ENCODE measurements around the gene HTRA3.

- TF ChIP-seq, protein P1, sequence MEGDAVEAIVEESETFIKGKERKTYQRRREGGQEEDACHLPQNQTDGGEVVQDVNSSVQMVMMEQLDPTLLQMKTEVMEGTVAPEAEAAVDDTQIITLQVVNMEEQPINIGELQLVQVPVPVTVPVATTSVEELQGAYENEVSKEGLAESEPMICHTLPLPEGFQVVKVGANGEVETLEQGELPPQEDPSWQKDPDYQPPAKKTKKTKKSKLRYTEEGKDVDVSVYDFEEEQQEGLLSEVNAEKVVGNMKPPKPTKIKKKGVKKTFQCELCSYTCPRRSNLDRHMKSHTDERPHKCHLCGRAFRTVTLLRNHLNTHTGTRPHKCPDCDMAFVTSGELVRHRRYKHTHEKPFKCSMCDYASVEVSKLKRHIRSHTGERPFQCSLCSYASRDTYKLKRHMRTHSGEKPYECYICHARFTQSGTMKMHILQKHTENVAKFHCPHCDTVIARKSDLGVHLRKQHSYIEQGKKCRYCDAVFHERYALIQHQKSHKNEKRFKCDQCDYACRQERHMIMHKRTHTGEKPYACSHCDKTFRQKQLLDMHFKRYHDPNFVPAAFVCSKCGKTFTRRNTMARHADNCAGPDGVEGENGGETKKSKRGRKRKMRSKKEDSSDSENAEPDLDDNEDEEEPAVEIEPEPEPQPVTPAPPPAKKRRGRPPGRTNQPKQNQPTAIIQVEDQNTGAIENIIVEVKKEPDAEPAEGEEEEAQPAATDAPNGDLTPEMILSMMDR (IDR thresholded peaks at IDR 0.05), result no peak
- TF ChIP-seq POLR2A (IDR thresholded peaks at IDR 0.05; ENCODE audit: low read depth) (no peak), POLR2AphosphoS5 (IDR thresholded peaks at IDR 0.05) (peak in 1 of 2 donors; percentile 44)
Observed at GRCh38 chr4:8303485-8304281, 34.1 kb downstream of the HTRA3 start.

Measured in esophagus muscularis mucosa (tissue), 3 donors.